Caki2 (cell line): ENCODE measurements around the gene PDE6A. TPM values are rescaled to one million over a fixed set of nuclear protein-coding genes. Genes with fewer than 3 reads are reported as not detected.
A peak's percentile ranks its signal among the peaks of the same experiment; 100 is the strongest.

Experiments
- DNase-seq: peaks from one replicate; pipeline ENCODE4 v3.0.0-alpha.2; 2015; ENCODE audit warnings: low read depth
- in situ Hi-C: cut with HindIII; loops from 2 replicates; pipeline ENCODE4 v1.10.0; 2016; ENCODE audit warnings: low sequenced_read_pairs, low pct_unique_long_range_greater_than_20kb, mixed read lengths
- total RNA-seq: library from RNA; depleted of rRNA; stranded (reverse); fragments of >200 nt; shearing (Covaris generic); gene quantifications from 2 replicates; pipeline ENCODE4 v1.2.3, GENCODE V29; 2014; ENCODE audit warnings: low replicate concordance

Gene PDE6A
- total RNA-seq, 1 experiment from 2014 or later, result 0.07 TPM

DNA sequence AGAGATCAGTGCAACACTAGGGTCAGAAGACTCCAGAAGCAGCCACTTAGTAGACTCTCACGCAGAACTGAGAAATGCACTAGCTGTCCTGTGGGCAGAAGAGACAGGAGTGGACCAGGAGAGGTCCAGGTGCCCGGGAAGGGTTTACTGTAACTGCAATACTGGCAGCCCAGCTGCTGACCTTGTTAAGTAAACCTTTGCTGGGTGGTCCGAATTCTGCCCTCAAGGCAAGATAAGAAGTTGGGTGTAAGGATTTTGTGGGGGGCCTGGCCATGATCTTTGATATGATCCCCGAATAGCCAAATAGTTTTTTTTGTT is 91.3 kb downstream of the PDE6A start:
- no peak for DNase-seq
- in situ Hi-C loops, result no loop called here

DNA sequence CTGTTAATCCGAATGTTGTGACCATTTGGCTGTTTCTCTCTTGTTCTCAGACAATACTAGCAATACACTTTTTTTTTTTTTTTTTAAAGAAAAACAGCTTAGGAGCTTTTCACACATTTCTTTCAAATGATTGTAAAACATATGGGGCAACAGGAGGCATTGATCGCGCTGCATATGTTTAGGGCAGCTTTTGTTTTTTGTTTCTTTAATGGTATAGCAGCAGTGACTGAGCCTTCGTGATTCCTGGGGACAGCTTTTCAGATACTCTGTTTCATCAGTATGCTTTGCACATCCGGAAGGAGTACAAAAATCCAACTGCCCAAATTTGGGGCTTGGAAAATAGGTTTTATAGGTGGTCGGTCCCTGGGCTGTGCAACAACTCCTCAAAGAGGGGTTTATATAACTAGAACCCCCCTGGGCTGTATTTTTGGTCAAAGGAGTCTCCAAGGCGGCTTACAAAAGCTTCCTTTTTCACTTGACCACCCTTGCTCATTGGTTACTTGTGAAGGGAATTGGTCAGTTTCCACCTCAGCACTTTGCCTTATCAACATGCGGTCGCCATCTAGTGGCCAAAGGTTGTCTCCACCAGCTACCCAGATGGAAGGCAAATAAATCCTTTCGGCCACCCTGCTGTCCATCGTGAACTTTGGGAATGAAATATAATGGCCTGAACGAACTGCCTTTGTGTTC is 91.8 kb downstream of the PDE6A start:
- DNase-seq, result peak; percentile 50
- in situ Hi-C loops, result no loop called here

DNA sequence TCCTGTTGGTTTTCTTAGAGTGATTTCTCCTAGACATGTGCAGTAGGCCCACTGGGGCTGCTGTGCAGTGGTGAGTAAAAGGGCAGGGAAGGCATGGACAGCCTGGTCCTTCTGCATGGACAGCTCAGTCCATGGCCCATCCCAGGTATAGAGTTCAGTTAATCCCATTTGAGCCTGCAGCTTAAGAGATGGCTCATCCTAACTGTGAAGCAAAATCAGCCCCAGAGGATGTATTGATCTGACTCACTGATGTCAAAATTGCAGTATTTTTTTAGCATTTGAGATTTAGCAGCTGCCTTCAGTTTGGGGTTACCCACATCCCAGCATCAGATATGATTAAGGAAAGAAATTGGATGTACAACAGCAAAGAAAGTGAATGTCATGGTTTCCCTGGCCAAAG is 93.4 kb downstream of the PDE6A start:
- no peak for DNase-seq
- in situ Hi-C loops, result no loop called here

DNA sequence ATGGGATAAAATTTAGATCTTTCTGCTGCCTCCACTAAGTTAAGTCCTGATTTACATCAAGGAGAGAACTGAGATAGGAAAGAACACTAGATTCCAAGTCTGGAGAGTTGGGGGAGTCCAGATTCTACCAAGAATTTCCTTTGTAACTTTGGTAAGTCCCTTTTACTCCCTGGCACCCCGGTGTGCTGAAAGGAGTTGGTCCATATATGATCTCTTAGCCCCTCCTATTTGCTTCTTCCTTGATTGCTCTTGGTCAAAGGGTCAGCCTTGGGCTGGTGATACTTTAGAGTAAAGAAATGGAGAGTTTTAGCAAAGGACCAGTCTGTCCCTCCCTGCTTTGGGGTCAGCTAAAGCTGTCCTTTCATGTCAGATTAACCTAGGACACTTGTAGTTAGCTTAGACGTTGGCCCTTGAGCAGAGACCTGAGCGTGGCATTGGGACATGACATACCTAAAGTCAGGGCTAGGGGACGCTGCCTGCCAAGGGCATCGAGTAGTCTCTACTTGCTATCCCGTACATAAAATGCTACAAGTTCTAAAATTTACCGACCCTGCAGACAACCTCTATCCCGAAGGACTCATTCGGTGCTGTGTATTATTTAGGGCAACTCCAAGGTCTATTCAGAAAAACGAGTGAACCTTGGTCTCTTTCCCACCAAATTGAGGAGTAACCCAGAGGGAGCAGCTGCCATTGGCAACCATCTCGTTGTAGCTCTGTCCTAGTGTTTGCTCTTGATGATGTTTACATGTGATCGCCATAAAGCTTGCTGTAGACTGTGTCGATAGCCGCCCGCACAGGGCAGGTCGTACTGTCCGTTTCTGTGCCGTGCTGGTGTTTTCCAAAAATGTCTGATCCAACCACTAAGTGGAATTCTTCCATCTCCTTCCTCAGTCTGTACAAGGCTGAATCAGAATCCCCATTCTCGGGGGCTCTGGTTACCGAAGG is 94.4 kb downstream of the PDE6A start:
- no peak for DNase-seq
- in situ Hi-C loops, result no loop called here

DNA sequence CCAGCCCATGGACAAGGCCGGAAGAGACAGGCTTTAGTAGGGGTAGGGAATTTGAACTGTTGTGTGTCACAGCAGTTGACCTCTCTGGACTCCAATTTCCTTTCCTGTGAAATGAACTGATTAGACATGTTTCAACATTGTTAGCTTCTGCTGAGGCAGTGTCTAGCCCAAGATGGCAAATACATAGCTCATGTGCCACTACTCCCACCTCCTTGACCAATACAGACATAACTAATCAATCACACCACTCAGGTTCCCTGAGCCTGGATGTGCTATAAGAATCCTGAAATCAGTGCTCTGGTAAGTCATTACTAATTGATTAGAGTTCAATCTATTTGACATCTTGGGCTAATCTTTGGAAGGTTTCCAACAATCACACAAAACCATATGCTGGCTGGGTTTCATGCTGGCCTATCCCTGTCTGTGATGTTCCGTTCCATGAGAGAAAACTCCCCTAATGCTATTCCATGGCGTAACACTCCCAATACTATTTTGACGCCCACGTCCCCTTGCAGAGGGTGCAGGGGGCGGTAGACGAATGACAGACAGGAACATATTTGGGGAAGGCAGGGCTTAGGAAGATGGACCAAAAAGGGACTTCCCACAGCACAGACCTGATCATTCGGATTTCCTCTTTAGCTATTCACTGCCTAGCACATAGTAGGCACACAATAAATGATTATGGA is 95.2 kb downstream of the PDE6A start:
- in situ Hi-C loops, result no loop called here
- no peak for DNase-seq

DNA sequence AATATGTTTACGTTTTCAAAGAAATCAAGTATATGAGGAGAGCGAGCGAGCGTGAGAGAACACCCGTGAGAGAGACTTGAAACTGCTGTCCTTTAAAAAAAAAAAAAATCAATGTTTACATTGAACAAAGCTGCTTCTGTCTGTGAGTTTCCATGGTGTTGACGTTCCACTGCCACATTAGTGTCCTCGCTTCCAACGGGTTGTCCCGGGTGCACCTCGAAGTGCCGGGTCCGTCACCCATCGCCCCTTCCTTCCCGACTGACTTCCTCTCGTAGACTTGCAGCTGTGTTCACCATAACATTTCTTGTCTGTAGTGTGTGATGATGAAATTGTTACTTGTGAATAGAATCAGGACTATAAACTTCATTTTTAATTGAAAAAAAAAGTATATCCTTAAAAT is 97.0 kb downstream of the PDE6A start:
- in situ Hi-C loops, result no loop called here
- DNase-seq, result no peak

DNA sequence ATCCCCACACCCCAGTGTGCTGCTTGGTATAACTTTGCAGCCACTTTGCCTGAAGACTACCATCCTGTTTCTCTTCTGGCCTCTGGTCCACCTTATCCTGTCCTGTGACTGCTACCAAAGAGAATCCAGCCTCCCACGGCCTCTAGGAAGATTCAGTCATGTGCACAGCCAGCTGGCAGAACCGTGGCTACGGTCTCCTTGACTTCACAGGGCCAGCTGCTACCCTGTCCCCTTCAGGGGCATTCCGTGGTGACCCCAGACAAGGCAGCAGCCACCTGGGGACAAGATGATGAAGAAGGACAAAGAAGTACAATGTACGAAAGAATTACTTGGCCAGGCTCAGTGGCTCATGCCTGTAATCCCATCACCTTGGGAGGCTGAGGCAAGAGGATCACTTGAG is 98.6 kb downstream of the PDE6A start:
- in situ Hi-C loops, result no loop called here
- no peak for DNase-seq

DNA sequence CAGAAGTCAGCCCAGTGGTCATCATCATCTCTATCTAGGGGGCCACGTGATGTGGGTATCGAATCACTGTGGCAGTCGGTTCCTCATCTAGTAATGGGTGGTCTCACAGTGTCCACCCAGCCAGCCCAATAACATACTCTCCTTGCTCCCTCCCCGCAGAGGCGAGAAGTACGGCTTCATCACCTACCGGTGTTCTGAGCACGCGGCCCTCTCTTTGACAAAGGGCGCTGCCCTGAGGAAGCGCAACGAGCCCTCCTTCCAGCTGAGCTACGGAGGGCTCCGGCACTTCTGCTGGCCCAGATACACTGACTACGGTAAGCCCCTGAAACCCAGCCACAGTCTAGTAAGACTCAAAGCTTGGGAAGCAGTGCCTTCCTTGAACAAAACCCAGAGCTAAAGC is 99.0 kb downstream of the PDE6A start:
- no peak for DNase-seq
- in situ Hi-C loops, result no loop called here

DNA sequence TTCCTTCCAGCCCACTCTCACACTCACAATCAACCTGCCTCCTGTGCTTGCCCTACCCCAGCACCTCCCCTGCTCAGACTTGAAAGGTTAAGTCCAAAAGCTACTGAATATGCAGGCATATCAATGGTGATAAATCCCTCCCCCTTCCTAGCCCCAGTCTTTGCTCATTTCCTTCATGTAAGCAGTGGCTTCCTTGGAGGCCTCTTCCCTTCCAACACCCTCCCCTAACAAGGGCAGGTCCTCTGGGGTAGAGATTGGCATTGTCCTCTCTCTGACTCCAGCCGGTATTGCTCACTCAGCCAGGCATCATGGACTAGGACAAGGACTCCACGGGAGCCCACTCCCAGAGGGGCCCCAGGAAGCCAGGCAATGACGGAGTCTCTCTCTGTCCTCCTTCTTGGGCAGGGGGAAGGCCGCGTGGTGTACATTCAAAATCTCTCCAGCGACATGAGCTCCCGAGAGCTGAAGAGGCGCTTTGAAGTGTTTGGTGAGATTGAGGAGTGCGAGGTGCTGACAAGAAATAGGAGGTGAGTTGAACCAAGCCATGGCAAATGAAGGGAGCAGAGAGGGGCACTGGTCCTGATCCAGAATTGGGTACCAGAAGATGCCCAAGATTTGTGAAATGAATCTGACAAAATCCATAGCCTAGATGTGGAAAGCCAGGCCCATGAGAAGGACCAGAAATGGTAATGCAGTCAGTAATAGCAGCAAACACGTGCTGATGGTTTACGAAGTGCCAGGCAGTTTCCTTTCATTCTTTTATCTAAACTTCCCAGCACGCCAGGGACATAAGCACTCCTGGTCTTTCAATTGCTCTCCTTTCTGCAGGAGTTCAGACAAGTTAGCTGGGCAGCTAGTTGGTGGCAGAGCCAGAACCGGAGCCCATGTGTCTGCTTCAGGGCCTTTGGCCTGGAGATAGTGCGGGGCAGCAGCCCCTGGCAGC is 102.5 kb downstream of the PDE6A start:
- in situ Hi-C loops, result no loop called here
- no peak for DNase-seq

DNA sequence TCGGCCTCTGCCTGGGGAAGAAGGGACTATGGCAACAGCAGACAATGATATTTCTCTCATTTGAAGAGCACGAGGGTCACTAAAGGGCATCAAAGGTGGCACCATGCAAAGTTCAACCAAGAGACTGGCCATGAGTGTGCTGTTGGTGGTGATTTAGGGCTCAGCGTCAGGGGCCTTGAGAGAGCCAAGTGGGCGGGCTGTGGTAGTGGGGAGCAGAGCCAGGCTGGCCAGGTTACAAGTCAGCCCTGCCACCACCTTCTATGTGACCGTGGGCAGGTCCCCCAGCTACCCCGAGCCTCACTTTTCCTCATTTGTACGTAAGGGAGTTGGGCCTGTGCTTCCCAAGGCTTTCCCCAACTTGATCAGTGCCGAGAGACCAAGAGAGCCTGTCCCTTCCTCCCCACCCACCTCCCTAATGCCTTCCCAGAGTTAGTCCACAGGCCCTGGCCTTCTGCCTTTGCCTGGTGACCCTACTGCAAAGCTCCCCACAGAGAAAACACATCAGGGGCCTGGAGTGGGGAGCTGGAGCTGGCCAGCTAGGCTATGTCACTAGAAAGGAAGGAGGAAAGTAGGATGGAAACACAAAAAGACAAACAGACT is 104.3 kb downstream of the PDE6A start:
- no peak for DNase-seq
- in situ Hi-C loops, result no loop called here

DNA sequence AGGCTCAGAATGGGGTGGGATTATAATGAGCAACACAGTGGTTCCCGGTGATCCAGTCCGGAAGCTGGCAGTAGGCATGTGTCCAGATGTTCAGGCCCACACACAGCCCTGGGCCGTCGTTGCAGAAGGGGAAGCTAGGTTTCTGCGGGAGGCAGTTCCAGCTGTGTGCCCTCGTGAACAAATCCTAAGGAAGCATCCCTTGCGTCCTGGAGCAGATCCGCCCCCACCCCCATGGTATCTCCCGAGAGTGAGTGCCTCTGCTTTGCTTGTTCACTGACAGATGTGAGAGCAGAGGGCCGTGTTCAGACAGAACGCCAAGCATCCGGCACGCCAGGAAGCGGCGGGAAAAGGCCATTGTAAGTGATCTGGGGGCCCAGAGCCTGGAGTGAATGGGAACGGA is 104.8 kb downstream of the PDE6A start:
- in situ Hi-C loops, result no loop called here
- DNase-seq, result no peak

DNA sequence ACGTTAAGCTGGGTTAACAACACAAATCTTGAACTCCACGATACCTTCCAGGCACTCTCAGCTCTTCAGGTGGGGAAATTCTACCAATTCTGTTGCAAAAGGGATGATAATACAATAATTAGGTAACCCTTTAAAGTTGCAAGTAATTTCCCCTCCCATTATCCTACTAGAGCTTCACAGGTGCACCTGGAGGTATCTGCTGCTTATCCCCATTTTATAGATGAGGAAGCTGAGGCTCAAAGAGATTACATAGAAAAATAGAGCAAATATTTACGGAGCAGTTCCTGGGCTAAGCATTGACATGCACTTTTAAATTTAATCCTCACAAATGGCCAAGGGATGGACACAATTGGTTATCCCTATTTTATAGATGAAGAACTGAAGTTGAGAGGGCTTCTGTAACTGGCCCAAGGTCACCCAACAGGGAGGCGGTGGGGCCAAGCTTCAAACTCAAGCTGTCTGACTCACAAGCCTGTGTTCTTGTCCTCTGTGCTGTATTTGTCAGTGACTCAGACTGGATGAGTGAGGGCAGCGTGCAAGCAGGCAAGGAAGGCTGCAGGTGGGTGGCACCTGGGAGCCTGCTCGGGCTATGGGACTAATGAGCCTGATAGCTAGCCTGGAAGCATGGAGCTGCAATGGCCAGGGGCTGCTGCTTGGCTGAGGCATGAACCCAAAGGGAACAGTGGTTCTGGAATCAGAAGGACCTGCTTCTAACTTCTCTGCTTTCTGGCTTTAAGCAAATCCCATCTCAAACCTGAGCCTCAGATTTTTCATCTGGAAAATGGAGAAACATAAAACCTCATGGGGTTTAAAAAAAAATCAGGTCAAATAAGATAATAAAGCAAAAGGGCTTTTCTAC is 105.5 kb downstream of the PDE6A start:
- in situ Hi-C loops, result no loop called here
- DNase-seq, result peak; percentile 61

DNA sequence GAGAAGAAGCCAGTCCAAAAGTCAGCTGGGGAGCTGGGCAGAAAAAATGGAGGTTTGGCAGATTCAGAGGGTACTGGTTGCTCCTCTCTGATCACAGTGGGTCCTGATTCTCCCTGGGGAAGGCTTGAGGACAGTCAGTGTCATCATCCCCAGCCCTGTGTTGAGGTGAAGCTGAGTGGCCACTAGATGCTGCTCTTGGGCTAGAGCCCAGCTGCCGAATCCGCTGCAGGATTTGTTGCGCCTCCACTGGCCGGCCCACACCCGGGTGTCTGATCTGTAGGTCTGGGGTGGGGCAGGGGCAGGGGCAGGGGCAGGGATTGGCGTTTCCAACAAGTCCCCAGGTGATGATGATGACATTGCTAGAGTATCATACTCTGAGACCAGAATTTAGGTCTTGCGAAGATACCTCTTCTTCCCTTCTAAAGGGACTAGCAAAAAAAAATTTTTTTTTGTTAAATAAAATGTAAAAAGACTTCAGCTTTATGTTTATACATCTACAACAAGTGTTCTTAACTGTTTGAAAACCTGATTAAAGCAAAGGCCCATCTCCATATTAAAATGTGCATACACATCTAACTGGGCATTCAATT is 106.8 kb downstream of the PDE6A start:
- peak; percentile 50 for DNase-seq
- in situ Hi-C loops, result no loop called here

DNA sequence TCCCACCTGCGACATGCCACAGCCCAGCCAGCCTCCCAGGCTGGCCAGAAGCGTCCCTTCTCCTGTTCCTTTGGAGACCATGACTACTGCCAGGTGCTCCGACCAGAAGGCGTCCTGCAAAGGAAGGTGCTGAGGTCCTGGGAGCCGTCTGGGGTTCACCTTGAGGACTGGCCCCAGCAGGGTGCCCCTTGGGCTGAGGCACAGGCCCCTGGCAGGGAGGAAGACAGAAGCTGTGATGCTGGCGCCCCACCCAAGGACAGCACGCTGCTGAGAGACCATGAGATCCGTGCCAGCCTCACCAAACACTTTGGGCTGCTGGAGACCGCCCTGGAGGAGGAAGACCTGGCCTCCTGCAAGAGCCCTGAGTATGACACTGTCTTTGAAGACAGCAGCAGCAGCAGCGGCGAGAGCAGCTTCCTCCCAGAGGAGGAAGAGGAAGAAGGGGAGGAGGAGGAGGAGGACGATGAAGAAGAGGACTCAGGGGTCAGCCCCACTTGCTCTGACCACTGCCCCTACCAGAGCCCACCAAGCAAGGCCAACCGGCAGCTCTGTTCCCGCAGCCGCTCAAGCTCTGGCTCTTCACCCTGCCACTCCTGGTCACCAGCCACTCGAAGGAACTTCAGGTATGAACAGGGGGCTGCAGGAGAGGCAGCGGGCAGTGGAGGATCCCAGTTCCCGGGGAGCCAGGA is 108.0 kb downstream of the PDE6A start:
- in situ Hi-C loops, result no loop called here

DNA sequence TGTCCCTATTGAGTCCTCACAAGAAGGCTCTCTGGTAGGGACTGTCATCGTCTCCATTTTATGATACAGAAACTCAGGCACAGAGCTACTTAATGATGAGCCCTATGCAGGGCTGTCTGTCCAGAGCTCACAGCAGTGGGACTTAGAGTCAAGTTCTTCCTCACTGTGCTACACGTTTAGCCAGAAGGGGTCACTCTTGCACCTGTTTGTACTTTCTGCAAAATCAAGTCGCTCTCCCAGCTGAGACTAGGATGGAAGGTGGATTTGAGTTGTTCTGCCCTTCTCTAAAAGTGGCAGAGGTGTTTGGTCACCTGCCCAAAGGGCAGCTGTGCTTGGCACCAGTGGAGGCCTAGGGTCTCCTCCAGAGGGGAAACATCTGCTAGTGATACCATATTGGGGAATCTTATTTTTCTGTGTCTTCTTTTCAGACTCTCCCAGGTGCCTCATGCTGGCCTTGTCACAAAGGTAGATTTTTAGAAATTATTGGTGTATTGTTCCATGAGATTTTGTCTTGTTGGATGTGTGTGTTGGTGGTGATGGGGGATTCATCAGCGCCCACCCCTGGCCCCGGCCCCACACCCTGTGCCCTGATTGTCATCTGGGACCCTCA is 110.2 kb downstream of the PDE6A start:
- in situ Hi-C loops, result no loop called here
- peak; percentile 50 for DNase-seq

More for the DNA sequence above, 108.0 kb downstream of the PDE6A start:
- DNase-seq, result no peak
